ENCODE data around the gene ITGBL1. TPM values are rescaled to one million over a fixed set of nuclear protein-coding genes. Genes with fewer than 3 reads are reported as not detected.

ITGBL1 gene
- total RNA-seq, 1 experiment from 2014 or later: 0.22 TPM

DNA sequence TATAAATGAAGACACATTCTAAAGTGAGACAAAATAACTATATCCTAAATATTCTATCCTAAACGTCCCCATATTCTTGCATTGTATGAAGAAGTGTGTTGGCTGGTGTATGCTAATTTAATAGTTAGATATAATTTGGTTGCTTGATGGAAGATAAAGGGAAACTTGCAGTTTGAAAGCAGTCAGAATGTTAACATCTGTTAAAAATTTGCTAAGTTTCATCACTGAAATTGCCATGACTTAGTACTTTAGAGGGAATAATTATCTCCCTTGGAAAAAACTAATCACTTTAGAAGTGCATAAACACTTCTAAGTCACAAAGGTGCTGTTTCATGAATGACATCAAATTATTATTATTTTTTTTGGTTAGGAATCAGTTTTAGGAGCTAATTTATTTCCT lies 61.6 kb downstream of the ITGBL1 start:
- TF ChIP-seq ERG (CRISPR knock-in tag; IDR thresholded peaks at IDR 0.05) (no peak), ZNF219 (CRISPR knock-in tag; IDR thresholded peaks at IDR 0.05; ENCODE audit: borderline replicate concordance) (no peak), ZNF396 (CRISPR knock-in tag; IDR thresholded peaks at IDR 0.05; ENCODE audit: borderline replicate concordance) (no peak), MAX (CRISPR knock-in tag; IDR thresholded peaks at IDR 0.05) (no peak), NFATC4 (CRISPR knock-in tag; IDR thresholded peaks at IDR 0.05) (no peak), ATF1 (CRISPR knock-in tag; IDR thresholded peaks at IDR 0.05) (no peak), ZSCAN18 (CRISPR knock-in tag; IDR thresholded peaks at IDR 0.05) (no peak), MXD4 (CRISPR knock-in tag; IDR thresholded peaks at IDR 0.05; ENCODE audit: borderline replicate concordance) (no peak), HMGA2 (CRISPR knock-in tag; IDR thresholded peaks at IDR 0.05) (no peak), SMAD3 (CRISPR knock-in tag; IDR thresholded peaks at IDR 0.05; ENCODE audit: borderline replicate concordance) (no peak), FOXJ3 (CRISPR knock-in tag; IDR thresholded peaks at IDR 0.05; ENCODE audit: borderline replicate concordance) (no peak), TCF7 (CRISPR knock-in tag; IDR thresholded peaks at IDR 0.05; ENCODE audit: low read depth) (no peak), ZNF532 (CRISPR knock-in tag; IDR thresholded peaks at IDR 0.05; ENCODE audit: borderline replicate concordance) (no peak), SP1 (CRISPR knock-in tag; conservative IDR thresholded peaks at IDR 0.05) (no peak)
- TF ChIP-seq, protein P1, sequence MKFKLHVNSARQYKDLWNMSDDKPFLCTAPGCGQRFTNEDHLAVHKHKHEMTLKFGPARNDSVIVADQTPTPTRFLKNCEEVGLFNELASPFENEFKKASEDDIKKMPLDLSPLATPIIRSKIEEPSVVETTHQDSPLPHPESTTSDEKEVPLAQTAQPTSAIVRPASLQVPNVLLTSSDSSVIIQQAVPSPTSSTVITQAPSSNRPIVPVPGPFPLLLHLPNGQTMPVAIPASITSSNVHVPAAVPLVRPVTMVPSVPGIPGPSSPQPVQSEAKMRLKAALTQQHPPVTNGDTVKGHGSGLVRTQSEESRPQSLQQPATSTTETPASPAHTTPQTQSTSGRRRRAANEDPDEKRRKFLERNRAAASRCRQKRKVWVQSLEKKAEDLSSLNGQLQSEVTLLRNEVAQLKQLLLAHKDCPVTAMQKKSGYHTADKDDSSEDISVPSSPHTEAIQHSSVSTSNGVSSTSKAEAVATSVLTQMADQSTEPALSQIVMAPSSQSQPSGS (CRISPR knock-in tag; IDR thresholded peaks at IDR 0.05; ENCODE audit: borderline replicate concordance, low read depth): no peak
- TF ChIP-seq, protein P2, sequence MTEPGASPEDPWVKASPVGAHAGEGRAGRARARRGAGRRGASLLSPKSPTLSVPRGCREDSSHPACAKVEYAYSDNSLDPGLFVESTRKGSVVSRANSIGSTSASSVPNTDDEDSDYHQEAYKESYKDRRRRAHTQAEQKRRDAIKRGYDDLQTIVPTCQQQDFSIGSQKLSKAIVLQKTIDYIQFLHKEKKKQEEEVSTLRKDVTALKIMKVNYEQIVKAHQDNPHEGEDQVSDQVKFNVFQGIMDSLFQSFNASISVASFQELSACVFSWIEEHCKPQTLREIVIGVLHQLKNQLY (CRISPR knock-in tag; IDR thresholded peaks at IDR 0.05): no peak
- TF ChIP-seq, protein P3, sequence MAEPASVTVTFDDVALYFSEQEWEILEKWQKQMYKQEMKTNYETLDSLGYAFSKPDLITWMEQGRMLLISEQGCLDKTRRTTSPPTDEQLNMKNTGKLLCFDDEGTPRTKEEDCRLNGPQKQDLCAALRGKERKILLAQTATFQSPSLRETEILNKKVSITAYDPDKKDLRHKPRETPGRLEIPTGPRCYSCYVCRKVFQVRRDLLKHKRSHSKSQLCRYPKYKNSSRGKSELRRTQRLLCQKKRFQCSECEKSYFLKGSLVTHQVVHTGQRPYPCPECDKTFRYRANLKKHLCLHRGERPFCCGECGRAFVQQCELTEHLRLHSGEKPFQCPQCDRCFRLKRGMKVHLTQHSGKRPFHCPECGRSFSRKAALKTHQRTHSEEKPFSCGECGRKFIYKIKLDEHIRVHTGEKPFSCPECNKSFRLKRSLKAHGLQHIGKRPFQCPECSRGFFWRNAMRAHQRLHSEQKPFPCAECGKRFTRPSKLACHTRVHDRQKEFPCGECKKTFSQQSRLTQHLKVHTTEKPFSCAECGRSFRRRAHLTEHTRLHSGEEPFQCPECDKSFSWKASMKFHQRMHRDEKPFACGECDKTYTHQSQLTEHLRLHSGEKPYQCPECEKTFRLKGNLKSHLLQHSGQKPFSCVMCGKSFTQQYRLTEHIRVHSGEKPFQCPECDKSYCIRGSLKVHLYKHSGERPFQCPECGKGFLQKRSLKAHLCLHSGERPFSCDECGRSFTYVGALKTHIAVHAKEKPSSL (CRISPR knock-in tag; conservative IDR thresholded peaks at IDR 0.05): no peak
- H3K4me3 Mint-ChIP-seq: no peak overlapping the region
- peaks cover 12% of the 10 kb centered on the region for H3K9me3 Mint-ChIP-seq
- ChIA-PET POLR2A (no interaction called here), CTCF (no interaction called here)
- H3K4me1 Mint-ChIP-seq: peaks cover 22% of the 10 kb centered on the region
- no peak overlapping the region for H3K27ac Mint-ChIP-seq
- ATAC-seq (no peak), DNase-seq (ENCODE audit: low spot score) (no peak)
- H3K27me3 Mint-ChIP-seq (ENCODE audit: low read depth): no peaks in the 10 kb centered on the region
- H3K36me3 Mint-ChIP-seq: peaks cover 2% of the 10 kb centered on the region; the same call in 1 of the 2 replicates
